ENCODE data around the gene ZNF133.

Gene ZNF133

DNA sequence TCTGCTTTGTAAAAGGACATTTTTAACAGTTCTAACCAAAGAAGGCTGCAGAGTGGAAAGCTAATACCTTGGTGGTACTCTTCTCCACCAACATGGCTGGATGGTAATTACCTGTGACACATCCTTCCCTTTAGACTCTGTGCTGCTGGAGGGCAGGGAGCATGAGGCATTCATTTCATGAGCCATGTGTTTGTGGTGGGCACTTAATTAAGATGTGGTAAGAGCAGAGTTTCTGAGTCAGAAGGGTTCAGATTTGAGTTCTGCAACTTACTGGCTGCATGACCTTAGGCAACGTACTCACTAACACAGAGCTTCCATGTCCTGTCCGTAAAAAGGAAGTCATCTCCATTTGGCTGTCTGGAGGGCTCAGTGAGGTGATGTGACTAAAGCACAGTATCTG lies 9.1 kb upstream of the ZNF133 start:
- in situ Hi-C loops (cut with MboI; ENCODE audit: low pct_unique_long_range_greater_than_20kb, low sequenced_read_pairs, unreplicated experiment): loop anchor here (25.0 kb wide), 1 partner anchor 767 kb away; no protein-coding TSS in a partner anchor
- TF ChIP-seq, protein P1, sequence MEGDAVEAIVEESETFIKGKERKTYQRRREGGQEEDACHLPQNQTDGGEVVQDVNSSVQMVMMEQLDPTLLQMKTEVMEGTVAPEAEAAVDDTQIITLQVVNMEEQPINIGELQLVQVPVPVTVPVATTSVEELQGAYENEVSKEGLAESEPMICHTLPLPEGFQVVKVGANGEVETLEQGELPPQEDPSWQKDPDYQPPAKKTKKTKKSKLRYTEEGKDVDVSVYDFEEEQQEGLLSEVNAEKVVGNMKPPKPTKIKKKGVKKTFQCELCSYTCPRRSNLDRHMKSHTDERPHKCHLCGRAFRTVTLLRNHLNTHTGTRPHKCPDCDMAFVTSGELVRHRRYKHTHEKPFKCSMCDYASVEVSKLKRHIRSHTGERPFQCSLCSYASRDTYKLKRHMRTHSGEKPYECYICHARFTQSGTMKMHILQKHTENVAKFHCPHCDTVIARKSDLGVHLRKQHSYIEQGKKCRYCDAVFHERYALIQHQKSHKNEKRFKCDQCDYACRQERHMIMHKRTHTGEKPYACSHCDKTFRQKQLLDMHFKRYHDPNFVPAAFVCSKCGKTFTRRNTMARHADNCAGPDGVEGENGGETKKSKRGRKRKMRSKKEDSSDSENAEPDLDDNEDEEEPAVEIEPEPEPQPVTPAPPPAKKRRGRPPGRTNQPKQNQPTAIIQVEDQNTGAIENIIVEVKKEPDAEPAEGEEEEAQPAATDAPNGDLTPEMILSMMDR (IDR thresholded peaks at IDR 0.05; ENCODE audit: extremely low read depth, insufficient read depth, missing control alignments): no peak
- no peak for DNase-seq (ENCODE audit: low spot score)

DNA sequence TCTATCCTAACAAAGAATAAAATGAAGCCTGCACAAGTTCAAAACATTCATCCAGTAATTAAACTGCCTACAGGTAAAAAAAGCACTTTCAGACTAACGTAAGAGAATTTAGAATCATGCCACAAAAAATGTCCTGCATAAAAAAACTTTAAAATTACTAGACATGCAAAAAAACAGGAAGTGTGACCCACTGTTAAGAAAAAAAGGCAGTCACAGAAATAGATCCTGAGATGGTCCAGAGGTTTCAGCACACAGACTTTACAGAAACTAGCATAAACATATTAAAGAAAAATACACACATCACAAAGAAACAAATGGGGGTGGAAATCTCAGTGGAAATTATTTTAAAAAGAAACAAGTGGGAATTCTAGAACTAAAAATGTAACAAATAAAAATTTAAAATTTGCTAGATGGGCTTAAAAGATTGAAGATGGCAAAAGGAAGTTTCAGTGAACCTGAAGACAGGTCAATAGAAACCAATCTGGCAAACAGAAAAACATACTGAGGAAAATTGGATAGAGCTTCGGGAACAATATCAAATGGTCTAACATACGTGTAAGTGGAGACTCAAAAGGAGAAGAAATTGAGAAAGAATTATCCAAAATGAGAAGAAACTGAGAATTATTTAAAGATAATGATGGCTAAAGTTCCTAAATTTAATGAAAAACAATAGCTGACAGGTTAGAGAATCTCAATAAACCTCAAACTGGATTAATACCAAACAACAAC lies 3.4 kb upstream of the ZNF133 start:
- no peak for DNase-seq (ENCODE audit: low spot score)
- in situ Hi-C loops (cut with MboI; ENCODE audit: low pct_unique_long_range_greater_than_20kb, low sequenced_read_pairs, unreplicated experiment): loop anchor here (25.0 kb wide), 1 partner anchor 773 kb away; no protein-coding TSS in a partner anchor
- TF ChIP-seq, protein P1 (IDR thresholded peaks at IDR 0.05; ENCODE audit: extremely low read depth, insufficient read depth, missing control alignments): no peak

DNA sequence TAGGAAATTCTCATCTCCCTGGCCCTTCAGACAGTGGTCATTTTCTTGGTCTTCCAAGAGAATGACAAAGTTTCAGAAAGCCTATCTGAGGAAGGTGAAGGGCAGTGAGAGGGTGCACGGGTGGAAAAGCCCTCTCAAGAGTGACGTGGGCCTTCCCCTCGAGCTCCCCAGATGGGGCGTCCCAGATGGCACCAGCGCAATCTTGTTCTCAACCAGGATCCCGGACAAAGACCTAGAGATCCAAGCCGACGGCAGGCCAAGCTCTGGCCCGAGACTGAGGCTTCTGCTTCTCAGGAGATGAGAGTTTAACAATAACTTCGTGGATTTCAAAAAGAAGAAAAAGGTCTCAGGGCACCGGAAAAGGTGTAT lies 797 bp upstream of the ZNF133 start:
- no peak for DNase-seq (ENCODE audit: low spot score)
- in situ Hi-C loops (cut with MboI; ENCODE audit: low pct_unique_long_range_greater_than_20kb, low sequenced_read_pairs, unreplicated experiment): loop anchor here (25.0 kb wide), 1 partner anchor 775 kb away; no protein-coding TSS in a partner anchor
- TF ChIP-seq, protein P1 (IDR thresholded peaks at IDR 0.05; ENCODE audit: extremely low read depth, insufficient read depth, missing control alignments): no peak

DNA sequence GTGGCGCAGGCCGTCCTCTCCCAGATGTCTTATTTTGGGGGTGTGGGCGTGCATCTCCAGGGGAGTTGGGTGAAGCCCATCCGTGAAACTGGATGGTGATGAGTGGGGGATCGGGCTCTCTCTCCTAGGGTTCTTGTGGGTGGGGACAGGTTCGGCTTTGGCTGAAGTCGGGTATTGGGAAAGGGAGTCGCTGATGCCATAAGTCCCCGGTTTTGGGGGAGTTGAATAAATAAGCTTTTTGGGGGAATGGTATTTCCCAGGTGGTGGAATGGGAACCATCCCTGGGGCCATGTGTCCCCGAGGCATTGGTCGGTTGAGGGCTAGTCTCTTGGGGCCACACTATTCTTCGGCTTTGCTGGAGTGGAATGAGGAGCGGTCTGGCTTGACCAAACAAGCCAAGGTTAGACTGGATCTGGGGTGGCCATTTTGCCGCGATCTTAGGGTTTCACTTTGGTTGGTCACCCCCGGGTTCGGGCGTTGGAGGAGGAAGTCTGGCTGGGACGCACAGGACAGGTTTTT lies 481 bp downstream of the ZNF133 start:
- TF ChIP-seq, protein P1 (IDR thresholded peaks at IDR 0.05; ENCODE audit: extremely low read depth, insufficient read depth, missing control alignments): no peak
- in situ Hi-C loops (cut with MboI; ENCODE audit: low pct_unique_long_range_greater_than_20kb, low sequenced_read_pairs, unreplicated experiment): loop anchor here (25.0 kb wide), 1 partner anchor 777 kb away; no protein-coding TSS in a partner anchor
- no peak for DNase-seq (ENCODE audit: low spot score)

DNA sequence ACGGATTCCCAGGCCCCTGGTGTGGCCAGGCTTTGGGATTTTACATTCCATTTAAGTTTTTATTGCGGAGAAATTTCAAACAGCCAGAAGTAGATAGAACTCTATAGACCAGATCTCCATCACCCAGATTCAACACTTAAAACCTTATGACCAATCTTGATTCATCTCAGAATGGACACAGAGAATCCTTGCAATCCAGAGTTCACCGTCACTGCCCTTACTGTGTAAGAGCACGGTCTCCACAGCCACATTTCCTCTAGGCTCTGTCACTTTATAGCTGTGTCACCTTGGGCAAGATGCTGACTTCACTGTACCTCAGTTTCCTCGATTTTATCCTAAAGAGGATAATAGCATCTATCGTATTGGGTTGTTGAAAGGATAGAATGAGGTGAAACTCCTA lies 979 bp downstream of the ZNF133 start:
- in situ Hi-C loops (cut with MboI; ENCODE audit: low pct_unique_long_range_greater_than_20kb, low sequenced_read_pairs, unreplicated experiment): loop anchor here (25.0 kb wide), 1 partner anchor 777 kb away; no protein-coding TSS in a partner anchor
- DNase-seq (ENCODE audit: low spot score): no peak
- TF ChIP-seq, protein P1 (IDR thresholded peaks at IDR 0.05; ENCODE audit: extremely low read depth, insufficient read depth, missing control alignments): no peak

DNA sequence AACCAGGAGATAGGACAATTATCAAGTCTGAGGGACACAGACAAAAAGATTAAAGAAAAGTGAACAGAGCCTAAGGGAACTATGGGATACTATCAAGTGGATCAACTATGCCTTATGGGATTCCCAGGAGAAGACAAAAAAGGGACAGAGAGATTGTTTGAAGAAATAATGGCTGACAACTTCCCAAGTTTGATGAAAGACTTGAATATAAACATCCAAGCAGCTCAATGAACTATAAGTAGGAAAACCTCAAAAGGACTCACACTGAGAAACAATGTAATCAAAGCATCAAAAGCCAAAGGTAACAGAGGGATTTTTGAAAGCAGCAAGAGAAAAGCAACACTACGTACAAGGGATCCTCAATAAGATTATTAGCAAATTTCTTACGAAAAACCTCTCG lies 11.0 kb downstream of the ZNF133 start:
- TF ChIP-seq, protein P1 (IDR thresholded peaks at IDR 0.05; ENCODE audit: extremely low read depth, insufficient read depth, missing control alignments): no peak
- DNase-seq (ENCODE audit: low spot score): no peak
- in situ Hi-C loops (cut with MboI; ENCODE audit: low pct_unique_long_range_greater_than_20kb, low sequenced_read_pairs, unreplicated experiment): loop anchor here (25.0 kb wide), 1 partner anchor 787 kb away; no protein-coding TSS in a partner anchor
